A549 treated with Hydrocortisone at 1 μM for 4 hours (cell line): ENCODE measurements around the gene EVX2. TPM values are rescaled to one million over a fixed set of nuclear protein-coding genes. Genes with fewer than 3 reads are reported as not detected.

ENCODE experiments used
- total RNA-seq: library from RNA; stranded (reverse); fragments of 200-300 nt; extraction: Qiagen RNA extraction; gene quantifications from 5 replicates; pipeline ENCODE4 v1.2.3, GENCODE V29; 2022

The EVX2 gene
- not detected in 5 replicates for total RNA-seq

DNA sequence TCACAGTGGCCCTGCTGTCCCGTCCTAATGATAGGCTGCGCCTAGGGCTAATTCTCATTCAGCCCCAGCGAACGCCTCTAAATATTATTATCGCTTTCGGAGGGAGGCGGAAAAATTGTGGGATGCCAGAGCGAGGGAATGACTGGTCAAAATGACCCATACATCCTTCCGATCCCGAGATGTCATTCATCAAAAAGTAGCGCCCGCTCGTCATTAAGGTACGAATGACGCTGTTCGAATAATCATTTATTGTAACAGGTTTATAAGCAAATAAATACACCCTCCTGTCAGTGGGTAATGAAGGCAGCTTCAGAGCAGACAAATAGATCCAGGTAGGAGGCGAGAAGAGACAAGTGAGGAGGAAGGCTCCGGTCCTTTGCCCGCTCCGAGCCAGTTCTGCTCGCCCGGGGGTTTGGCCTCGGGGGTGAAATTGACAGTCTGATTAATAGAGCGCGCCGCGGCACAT lies at the start of gene EVX2:
Gene EVX2, minus strand, starts transcription at position 167 of the 466 bp plus-strand sequence. CDS start 186 bp downstream, outside the sequence.

DNA sequence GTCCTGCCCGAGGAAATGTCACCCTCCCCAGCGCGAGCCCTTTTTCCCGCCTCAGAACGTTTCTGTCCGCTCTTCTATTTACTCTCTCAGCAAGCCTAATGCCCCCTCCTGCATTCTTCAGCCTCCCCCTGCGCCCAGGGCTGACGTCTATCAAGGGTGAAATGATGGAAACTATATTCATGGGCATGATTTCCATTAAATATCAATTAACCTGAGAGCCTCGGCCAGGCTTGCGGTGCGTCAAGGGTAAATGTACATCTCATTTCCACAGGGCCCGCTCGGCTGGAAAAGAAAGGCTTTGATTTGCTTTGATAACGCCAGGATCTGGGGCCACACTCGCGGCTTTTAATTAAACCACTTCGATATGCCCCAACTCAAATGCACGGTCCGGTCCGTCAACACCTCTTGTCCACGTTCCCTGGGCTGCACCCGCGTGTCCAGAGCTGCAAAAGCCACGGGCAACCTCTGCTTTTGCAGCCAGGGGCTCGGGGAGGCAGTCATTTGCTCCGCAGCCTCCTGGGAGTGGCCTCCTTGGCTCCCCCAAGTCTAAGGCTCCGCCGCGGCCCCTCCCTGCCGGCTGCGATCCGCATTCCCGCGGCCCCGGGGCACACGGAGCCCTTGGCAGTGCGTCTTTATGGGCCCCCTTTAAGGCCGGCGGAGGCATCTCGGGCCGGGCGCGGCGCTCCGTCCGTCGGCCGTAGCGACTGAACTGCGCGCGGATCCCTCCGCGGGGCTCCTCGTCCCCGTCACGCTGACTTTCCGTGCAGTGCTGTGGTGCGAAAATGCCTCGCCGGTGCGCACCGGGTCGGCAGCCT lies 45.4 kb upstream of the EVX2 start, which contains the start of gene HOXD8:
Gene HOXD8, plus strand, starts transcription at position 724 of the 815 bp plus-strand sequence. CDS start 662 bp downstream, outside the sequence.

DNA sequence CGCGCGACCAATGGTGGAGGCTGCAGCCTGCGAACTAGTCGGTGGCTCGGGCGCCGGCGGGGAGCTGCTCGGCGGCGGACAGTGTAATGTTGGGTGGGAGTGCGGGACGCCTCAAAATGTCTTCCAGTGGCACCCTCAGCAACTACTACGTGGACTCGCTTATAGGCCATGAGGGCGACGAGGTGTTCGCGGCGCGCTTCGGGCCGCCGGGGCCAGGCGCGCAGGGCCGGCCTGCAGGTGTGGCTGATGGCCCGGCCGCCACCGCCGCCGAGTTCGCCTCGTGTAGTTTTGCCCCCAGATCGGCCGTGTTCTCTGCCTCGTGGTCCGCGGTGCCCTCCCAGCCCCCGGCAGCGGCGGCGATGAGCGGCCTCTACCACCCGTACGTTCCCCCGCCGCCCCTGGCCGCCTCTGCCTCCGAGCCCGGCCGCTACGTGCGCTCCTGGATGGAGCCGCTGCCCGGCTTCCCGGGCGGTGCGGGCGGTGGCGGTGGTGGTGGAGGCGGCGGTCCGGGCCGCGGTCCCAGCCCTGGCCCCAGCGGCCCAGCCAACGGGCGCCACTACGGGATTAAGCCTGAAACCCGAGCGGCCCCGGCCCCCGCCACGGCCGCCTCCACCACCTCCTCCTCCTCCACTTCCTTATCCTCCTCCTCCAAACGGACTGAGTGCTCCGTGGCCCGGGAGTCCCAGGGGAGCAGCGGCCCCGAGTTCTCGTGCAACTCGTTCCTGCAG lies 39.1 kb upstream of the EVX2 start, which contains the start of gene HOXD9:
Gene HOXD9, plus strand, starts transcription at position 37 of the 728 bp plus-strand sequence. Its CDS starts 50 bp downstream, at position 87.

DNA sequence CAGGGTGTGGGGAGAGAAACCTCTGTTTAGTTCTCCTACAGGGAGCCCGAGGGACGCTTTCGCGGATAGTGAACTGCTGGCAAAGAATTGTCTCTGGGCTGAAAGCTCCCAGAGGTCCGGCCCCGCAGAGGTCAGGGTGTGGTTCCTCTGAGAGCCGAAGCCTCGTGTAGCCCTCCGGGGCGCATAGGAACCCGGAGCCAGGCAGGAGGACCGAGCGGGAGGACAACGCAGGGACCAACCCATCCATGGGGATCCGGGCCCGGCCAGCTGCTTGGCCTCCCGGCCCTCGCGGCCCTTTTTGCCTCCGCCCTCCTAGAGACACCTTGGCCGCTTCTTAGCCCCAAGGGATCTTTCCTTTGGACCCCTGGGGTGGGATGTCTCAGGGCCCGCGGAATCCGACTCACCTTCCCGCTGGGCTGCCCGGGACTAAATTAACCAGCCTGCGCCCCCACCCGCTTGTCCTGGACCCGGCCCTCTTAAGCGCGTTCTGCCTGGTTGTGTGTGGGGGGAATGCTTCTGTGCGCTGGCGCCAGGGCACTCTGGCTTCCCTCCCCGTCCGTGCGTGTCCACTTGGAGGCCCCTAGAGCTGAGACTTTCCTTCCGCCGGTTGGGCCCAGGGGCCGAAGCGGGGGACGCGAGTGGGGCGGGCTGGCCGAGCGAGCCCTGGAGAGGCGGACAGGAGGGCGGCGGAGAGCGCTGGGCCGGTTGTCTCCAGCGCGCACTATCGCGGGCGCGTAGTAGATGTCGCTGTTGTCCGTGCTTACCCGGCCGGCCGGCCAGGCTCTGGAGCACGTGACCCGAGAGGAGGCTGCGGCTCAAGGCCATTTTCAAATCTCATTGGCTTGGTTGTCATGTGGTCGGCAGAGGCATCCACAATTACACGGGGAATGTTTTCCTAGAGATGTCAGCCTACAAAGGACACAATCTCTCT lies 32.4 kb upstream of the EVX2 start, which contains the start of gene HOXD10:
Gene HOXD10, plus strand, starts transcription at position 896 of the 931 bp plus-strand sequence. CDS start 56 bp downstream, outside the sequence.

DNA sequence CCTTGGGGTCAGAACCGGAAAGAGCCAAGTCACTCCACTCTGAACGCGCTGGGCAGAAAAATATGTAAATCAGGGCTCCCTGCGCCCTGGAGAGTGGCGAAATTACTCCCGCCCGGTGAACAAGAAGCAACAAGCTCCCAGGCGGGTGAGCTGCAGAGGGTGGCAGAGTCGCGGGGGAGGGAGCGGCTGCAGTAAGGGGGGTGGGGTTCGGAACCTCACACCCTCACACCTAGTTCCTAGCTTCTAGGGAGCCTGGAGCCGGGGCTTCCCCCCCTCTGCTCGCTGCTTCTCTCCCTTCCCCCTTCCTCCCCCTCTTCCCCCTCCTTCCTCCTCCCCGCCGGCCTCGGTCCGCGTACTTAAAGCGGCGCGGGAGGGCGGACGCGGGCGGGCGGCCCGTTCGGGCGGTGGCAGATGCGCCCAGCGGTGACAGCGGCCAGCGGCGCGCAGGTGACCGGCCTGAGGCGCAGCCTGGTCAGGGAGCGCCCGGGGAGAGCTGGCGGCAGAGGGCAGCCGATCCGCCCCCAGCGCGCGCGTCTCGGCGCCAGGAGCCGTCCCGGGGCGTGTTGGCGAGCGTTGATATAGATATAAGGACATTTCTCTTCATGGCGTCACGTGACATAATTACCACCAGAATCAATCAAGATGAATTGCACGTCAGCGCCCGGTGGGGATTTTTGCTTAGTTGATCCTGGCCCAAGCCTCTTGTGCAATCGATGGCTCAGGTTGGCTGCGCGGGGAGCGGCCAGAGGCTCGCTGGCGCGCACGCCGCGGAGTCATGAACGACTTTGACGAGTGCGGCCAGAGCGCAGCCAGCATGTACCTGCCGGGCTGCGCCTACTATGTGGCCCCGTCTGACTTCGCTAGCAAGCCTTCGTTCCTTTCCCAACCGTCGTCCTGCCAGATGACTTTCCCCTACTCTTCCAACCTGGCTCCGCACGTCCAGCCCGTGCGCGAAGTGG lies 23.1 kb upstream of the EVX2 start, which contains the start of gene HOXD11:
Gene HOXD11, plus strand, starts transcription at position 700 of the 959 bp plus-strand sequence. Its CDS starts 76 bp downstream, at position 776.

DNA sequence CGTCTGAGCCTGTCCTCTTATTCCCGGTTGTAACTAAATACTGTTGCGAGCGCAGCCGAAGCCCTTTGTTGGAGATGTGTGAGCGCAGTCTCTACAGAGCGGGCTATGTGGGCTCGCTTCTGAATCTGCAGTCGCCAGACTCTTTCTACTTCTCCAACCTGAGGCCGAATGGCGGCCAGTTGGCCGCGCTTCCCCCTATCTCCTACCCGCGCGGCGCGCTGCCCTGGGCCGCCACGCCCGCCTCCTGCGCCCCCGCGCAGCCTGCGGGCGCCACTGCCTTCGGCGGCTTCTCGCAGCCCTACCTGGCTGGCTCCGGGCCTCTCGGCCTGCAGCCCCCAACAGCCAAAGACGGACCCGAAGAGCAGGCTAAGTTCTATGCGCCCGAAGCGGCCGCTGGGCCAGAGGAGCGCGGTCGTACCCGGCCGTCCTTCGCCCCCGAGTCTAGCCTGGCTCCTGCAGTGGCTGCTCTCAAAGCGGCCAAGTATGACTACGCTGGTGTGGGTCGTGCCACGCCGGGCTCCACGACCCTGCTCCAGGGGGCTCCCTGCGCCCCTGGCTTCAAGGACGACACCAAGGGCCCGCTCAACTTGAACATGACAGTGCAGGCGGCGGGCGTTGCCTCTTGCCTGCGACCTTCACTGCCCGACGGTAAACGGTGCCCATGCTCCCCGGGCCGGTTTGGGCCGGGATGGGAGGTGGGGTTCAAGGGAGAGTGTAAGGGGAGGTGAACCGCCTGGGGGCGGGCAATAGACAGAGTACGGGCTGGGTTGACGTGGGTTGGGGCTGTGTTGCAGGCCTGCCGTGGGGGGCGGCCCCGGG lies 16.2 kb upstream of the EVX2 start, which contains the start of gene HOXD12:
Gene HOXD12, plus strand, starts transcription at position 68 of the 819 bp plus-strand sequence. Its CDS starts 7 bp downstream, at position 75.

DNA sequence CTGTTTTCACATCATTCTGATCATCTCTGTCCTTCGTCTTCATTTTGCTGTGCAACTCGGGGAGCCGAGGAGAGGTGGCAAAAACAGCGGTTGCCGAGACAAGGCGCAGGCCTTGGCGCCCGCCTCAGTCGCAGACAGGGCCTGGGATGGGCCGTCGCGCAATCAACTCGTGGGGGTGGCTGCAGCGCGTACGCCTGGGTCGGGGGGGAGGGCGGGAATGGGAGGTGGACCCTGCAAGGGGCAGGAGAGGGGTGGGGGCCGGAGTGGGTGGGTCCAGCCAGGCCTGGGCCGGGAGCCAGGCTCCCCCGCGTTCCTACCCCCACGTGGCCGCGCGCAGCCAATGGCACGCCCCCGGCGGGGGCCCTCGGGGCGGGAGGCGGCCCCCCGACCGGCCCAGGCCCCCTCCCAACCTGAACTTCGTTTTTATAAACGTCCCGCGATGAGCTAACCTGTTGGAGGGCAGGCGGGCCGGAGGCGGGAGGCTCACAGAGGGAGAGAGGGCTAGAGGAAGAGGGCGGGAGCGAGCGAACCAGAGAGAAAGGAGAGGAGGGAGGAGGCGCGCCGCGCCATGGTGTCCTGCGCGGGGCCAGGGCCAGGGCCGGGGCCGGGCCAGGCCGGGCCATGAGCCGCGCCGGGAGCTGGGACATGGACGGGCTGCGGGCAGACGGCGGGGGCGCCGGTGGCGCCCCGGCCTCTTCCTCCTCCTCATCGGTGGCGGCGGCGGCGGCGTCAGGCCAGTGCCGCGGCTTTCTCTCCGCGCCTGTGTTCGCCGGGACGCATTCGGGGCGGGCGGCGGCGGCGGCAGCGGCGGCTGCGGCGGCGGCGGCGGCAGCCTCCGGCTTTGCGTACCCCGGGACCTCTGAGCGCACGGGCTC lies 8.7 kb upstream of the EVX2 start, which contains the start of gene HOXD13:
Gene HOXD13, plus strand, starts transcription at position 452 of the 875 bp plus-strand sequence. Its CDS starts 170 bp downstream, at position 622.

Other genes with a start within 250 kb of the EVX2 start
- 9.5 to 14.3 TPM (median 12.3 TPM) in 5 replicates for gene LNPK, start 81.7 kb downstream of the EVX2 start, total RNA-seq
- 0.13 to 0.26 TPM (median 0.15 TPM) in 5 replicates for gene HOXD13, start 8.8 kb upstream of the EVX2 start, total RNA-seq
- gene HOXD12, start 15.8 kb upstream of the EVX2 start, total RNA-seq = not detected in 5 replicates
- 5.5 to 6.7 TPM (median 6.2 TPM) in 5 replicates for gene HOXD11, start 23.3 kb upstream of the EVX2 start, total RNA-seq
- 4.2 to 5.9 TPM (median 5.8 TPM) in 5 replicates for gene HOXD10, start 32.8 kb upstream of the EVX2 start, total RNA-seq
- gene HOXD9, start 38.8 kb upstream of the EVX2 start, total RNA-seq = 0.58 to 1.7 TPM (median 1.1 TPM) in 5 replicates
- gene HOXD8, start 45.7 kb upstream of the EVX2 start, total RNA-seq = 4.7 to 6.0 TPM (median 5.3 TPM) in 5 replicates
- gene HOXD4, start 67.6 kb upstream of the EVX2 start, total RNA-seq = 0.14 to 0.61 TPM (median 0.39 TPM) in 5 replicates
- 0.08 to 0.18 TPM (median 0.17 TPM) in 4 of 5 replicates, not detected in the other for gene HOXD3, start 73.3 kb upstream of the EVX2 start, total RNA-seq
- gene HOXD1, start 104.7 kb upstream of the EVX2 start, total RNA-seq = 0.15 to 0.27 TPM (median 0.22 TPM) in 5 replicates
- gene MTX2, start 185.5 kb upstream of the EVX2 start, total RNA-seq = 39.4 to 43.7 TPM (median 41.9 TPM) in 5 replicates